SK-N-SH treated with all-trans-retinoic acid at 6 μM for 48 hours (cell line): ENCODE data around the gene GPRASP3.

Source experiments
- ESRRG ChIP-seq: fragments of 250-450 bp; sonication (Bioruptor Pico); IDR thresholded peaks from 2 replicates; pipeline ENCODE4 v1.6.1; 2021; ENCODE audit warnings: mild to moderate bottlenecking
- POU6F1 ChIP-seq: fragments of 250-450 bp; sonication (Bioruptor Pico); IDR thresholded peaks from 2 replicates; pipeline ENCODE4 v1.8.0; 2021; ENCODE audit warnings: low read depth, mild to moderate bottlenecking, moderate library complexity, borderline replicate concordance
- PPARA ChIP-seq: fragments of 250-450 bp; sonication (Bioruptor Pico); IDR thresholded peaks from 2 replicates; pipeline ENCODE4 v1.5.0; 2020; ENCODE audit warnings: mild to moderate bottlenecking, borderline replicate concordance
- ZFP3 ChIP-seq: fragments of 250-450 bp; sonication (Bioruptor Pico); IDR thresholded peaks from 2 replicates; pipeline ENCODE4 v1.5.0; 2020; ENCODE audit warnings: mild to moderate bottlenecking, moderate library complexity
- ZNF70 ChIP-seq: fragments of 450-650 bp; formaldehyde crosslinking; IDR thresholded peaks from 2 replicates; pipeline ENCODE4 v1.5.0; 2020; ENCODE audit warnings: mild to moderate bottlenecking, moderate library complexity

GRCh38 chrX:102708900-102709299 is 11.6 kb upstream of the GPRASP3 start:
- TF ChIP-seq ZNF70 (CRISPR knock-in tag) (no peak), ZFP3 (CRISPR knock-in tag) (no peak), PPARA (CRISPR knock-in tag) (no peak), ESRRG (CRISPR knock-in tag) (no peak), POU6F1 (CRISPR knock-in tag) (no peak)
